Stimulated activated CD4-positive, alpha-beta T cell treated with anti-CD3 and anti-CD28 coated beads, TNF-alpha, amount 100 ng/mL, for 24 hours (primary cell): ENCODE results near the gene SPCS3.
"Not testable (repeated sequence)": the region's sequence is repeated elsewhere in the genome, so short reads cannot be mapped to it uniquely, and the experiment has no call there.

Experiments
- DNase-seq, 3 experiments: peaks; one replicate each; pipeline ENCODE4 v3.0.0-alpha.2; 2020; ENCODE audit warnings: low read depth in 3 of 3

Gene SPCS3

DNA sequence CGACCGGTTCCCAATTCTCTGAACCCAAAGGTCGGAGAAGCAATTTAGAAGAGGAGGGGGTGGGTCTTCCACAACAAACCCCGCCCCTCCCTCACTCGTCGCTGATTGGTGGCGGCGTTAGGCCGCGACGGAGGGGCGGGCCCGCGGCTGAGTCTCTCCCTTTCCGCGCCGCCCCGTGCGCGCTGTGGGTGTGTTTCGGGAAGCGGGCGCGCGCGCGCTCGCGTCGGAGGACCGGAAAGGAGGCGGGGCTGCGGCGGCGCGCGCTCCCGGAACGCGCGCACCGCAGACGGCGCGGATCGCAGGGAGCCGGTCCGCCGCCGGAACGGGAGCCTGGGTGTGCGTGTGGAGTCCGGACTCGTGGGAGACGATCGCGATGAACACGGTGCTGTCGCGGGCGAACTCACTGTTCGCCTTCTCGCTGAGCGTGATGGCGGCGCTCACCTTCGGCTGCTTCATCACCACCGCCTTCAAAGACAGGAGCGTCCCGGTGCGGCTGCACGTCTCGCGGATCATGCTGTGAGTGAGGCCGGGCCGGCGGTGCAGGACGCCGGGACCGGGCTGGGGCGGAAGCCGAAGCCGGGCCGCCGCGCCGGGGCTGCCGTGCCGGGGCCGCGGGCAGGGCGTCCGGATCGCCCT lies at the start of gene SPCS3:
Gene SPCS3, plus strand, starts transcription at position 263 of the 636 bp plus-strand sequence. Its CDS starts 111 bp downstream, at position 374.
- peak; percentile 91 to 93 (median 93) for DNase-seq

DNA sequence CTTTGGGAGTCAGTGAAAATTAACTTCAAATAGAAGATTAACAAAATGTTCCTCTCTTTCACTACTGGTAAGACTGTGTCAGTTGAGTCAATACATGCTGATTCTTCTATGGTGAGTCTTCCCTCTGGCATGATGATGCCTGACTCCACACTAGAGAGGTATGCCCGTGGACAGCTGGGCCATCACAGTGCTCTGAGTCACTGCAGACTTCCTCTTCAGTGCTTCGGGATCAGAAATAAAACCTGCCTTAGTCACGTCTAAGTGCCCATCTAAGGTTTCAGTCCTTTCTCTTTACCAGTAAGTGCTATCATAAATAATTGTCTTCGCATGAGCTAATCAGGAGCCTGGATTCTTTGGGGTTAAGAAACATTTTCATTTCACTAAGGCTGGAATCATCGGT lies 49.1 kb upstream of the SPCS3 start:
- DNase-seq = no peak

DNA sequence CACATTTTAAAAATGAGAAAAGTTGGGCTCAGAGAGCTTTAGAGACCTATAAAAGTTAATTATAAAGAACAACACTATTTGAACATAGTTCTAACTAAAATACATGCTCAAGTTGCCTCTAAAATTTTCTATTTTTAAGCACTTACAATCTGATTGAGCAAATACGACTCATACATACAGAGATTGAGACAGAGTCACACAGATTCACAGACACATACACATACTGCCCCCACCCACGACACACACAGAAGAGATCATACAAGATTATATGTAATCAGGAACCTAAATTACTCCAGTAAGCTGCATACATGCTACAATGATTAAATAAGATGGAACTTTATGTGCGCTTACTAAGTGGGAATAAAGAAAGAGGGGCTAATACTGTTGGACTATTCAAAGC lies 48.0 kb upstream of the SPCS3 start:
- DNase-seq = no peak

DNA sequence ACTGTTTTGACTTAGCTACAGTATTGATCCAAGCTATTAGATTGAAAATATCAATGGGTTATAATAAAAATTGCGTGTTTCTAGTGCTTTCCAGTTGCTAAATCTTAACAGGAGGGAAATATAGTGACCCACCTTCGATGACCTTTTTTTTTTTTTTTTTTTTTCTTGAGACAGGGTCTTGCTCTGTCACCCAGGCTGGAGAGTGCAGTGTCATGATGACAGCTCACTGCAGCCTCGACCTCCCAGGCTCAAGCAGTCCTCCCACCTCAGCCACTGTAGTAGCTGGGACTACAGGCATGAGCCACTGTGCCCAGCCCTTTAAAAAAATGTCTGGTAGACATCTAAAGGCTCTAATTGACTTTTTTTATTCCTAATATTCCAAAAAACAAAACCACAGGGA lies 47.0 kb upstream of the SPCS3 start:
- DNase-seq = no peak

DNA sequence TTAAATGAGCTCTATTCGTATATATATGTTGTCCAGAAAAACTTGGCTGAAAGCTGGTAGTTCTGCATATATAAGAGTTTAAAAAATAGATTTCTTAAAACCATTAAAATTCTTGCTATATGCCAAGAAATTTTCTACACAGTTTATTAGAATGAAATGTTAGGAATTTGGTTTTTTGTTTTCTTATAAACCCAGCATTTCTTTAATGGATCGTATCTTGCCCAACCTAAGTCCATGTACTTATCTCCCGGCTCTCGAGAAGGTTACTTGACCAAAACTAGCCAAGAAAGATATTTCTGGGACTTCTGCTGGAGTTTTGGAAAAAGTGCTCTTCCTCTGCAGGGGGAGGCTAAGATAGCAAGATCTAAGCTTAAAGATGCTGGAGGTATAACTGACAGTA lies 46.0 kb upstream of the SPCS3 start:
- no peak for DNase-seq

DNA sequence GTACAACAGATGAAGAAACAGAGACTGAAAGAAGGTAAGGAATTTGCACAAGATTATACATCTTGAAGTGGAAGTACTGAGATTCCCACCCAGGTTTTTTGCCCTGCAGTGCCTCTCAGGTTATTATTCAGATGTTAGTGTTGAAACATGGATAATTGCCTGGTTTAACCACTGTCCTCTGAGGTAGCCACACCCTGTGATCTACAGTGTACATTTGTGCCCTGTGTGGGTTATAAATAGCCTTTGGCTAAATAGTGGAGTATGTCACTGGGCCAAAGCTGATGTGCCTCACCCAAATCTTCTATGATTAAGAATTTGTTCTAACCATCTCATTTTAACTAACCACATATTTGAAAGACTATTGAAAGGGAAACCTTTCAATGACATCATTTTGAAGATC lies 45.3 kb upstream of the SPCS3 start:
- no peak for DNase-seq

- DNase-seq = no peak
These were observed 43.1 kb upstream of the SPCS3 start for GRCh38 chr4:176276710-176277109.

GRCh38 chr4:176277162-176277904 lies 42.4 kb upstream of the SPCS3 start:
- peak in 1 of 3 experiments; percentile 19 for DNase-seq

- DNase-seq = not testable (repeated sequence)
These were observed 40.2 kb upstream of the SPCS3 start for GRCh38 chr4:176279560-176279959.

GRCh38 chr4:176286728-176287127 lies 33.0 kb upstream of the SPCS3 start:
- DNase-seq = no peak

- DNase-seq = no peak
These were observed 32.2 kb upstream of the SPCS3 start for GRCh38 chr4:176287546-176287945.

DNA sequence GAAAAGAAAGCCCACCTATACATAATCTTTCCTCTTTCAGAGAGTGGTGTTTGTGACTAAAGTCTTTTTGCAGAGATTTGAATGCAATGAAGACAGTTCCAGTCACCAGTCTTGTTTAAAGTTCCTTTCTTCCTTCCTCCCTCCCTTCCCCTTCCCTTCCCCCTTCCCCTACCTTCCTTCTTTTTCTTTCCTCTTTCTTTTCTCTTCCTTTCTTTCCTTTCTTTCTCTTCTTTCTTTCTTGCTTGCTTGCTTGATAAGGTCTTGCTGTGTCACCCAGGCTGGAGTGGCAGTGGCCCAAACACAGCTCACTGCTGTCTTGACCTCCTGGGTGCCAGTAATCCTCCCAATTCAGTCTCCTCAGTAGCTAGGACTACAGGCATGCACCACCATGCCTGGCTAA lies 31.7 kb upstream of the SPCS3 start:
- DNase-seq = no peak

DNA sequence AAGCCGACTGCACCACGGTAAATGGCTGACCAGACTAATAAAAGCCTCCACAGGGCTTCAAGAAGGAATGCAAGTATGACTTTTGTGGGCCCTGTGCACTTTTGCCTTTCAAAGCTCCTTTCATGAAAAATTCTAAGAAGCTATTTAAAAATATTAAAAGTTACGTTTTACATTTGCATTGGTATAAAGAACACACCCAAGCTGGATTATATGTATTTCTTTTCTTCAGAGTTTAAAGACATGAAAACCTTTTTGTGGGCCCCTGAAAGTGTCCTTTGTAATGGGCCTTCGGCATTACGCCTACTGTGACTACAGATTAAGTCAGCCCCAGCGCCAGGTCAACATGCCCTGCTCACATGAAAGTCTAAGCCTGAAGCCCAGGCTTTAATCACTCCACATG lies 30.2 kb upstream of the SPCS3 start:
- no peak for DNase-seq

DNA sequence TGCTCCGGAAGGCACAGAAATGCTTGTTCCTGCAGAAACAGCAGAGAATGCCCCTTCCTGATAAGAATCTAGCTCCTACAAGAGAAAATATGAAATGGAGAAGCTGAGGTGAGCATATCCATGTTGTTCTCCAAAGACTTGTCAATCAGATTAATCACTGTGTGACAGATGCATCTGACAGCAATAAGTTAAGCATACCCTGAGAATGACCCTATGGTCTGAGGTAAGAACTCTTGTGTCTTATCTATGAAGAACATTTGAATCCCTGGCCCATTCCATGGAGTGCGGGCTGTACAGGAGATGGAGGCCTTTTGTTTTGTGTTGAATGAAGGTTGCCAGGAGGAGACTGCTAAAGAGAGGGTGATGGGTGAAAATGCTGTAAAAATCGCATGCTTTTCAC lies 29.2 kb upstream of the SPCS3 start:
- DNase-seq = no peak

DNA sequence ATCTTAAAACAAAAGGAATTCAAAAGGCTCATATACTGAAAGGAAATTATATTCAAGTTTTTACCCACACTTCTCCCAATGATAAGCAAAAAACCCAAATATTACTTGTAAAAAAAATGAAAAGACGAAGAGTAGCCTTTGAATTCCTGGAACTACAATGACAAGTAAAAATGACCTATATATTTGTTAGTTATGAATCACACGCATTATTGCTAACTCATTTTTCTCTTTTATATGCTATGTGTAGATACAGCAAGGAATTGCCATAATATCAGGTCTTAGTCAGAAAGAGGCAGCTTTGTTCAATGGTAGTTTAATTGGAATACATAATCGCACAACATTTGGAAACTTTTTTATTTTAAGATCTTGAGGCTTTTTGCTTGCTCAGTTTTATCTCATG lies 28.0 kb upstream of the SPCS3 start:
- no peak for DNase-seq

DNA sequence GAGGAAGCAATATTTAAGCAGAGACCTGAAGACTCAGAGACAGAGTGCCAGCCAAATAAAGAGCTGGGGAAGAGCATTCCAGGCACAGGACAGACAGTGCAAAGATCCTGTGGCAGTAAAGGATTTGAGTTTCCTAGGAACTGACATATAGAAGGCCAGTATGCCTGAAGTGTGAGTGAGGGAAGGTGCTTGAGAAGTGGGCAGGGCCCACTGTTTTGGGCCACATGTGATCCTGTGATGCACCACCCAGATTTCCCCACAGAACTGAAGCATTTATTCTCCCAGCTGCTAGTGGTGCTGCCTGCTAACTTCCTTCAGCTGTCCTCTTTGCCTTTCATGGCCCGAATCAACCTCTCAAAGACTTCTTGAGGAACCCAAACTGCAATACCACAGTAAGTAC lies 26.8 kb upstream of the SPCS3 start:
- DNase-seq = no peak

GRCh38 chr4:176293660-176294059 lies 26.1 kb upstream of the SPCS3 start:
- DNase-seq = no peak

DNA sequence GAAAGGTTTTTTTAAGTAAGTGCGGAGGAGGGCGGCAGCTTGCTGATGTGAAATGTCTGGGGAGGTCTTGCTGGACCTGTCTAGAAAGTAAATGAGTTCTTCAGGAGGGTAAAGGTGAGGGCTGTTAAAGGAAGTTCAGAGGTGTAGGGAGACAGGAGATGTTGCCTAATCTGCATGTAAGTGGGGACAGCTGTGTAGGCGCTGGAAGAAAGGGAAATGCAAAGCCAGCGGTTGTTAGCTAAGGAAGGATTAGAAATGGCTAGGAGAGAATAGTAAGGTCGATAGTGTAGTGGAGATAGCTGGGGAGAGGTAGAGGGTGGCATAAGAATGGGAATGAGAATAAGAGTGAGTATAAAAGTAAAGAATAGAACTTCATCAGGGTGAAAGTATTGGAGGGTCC lies 23.9 kb upstream of the SPCS3 start:
- DNase-seq = not testable (repeated sequence)

- DNase-seq = no peak
These were observed 21.1 kb upstream of the SPCS3 start for GRCh38 chr4:176298664-176299063.

GRCh38 chr4:176300036-176300435 lies 19.7 kb upstream of the SPCS3 start:
- DNase-seq = no peak

- no peak for DNase-seq
These were observed 19.2 kb upstream of the SPCS3 start for GRCh38 chr4:176300565-176300964.

- DNase-seq = no peak
These were observed 17.2 kb upstream of the SPCS3 start for GRCh38 chr4:176302283-176303275.
